Measurements from ENCODE around the gene RBM27. TPM values are rescaled to one million over a fixed set of nuclear protein-coding genes. Genes with fewer than 3 reads are reported as not detected.
"Not testable (repeated sequence)": the region's sequence is repeated elsewhere in the genome, so short reads cannot be mapped to it uniquely, and the experiment has no call there.

RBM27 gene
- total and polyA plus RNA-seq, 7 experiments from 2014 or later: 7.4 to 32.2 (median 22.2) TPM

DNA sequence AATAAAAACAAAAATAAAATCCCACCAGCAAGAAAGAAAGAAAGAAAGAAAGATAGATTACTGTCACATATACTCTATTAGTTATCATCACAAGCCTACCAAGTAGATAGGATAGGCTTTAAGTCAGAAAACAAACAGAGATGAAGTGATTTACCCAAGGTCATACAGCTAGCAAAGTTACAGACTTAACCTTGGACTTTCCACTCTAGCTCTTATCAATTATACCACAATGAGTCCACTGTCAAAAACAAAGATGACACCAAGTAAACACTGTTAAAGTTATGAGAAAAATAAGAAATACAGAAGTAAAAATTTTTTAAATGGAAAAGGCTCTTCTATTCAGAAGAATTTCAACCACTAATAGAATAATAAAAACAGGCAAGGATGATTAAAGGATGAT is 34.3 kb upstream of the RBM27 start:
- H3K36me3 Mint-ChIP-seq: peaks cover 9 to 51% (median 35%) of the 10 kb centered on the region in 5 donors
- H3K36me3 ChIP-seq (ENCODE audit: control insufficient read depth in 2 of 3, insufficient read depth in 3 of 3, low read length in 3 of 3): peaks cover 4 to 55% (median 14%) of the 10 kb centered on the region in 3 experiments
- no peak for ATAC-seq

GRCh38 chr5:146173049-146173448 is 30.4 kb upstream of the RBM27 start:
- H3K36me3 ChIP-seq (ENCODE audit: control insufficient read depth in 2 of 3, insufficient read depth in 3 of 3, low read length in 3 of 3): peaks cover 3 to 43% (median 5%) of the 10 kb centered on the region in 3 experiments
- H3K36me3 Mint-ChIP-seq: peaks cover 5 to 33% (median 24%) of the 10 kb centered on the region in 5 donors
- H3K27me3 ChIP-seq (ENCODE audit: control insufficient read depth in 2 of 2, insufficient read depth in 2 of 2, low read length in 2 of 2); H3K4me3 Mint-ChIP-seq; H3K27ac Mint-ChIP-seq; H3K27ac ChIP-seq (ENCODE audit: low read depth, low read length); H3K9me3 ChIP-seq (ENCODE audit: control insufficient read depth in 2 of 3, low read length in 3 of 3); POLR2A ChIA-PET; H3K9me3 Mint-ChIP-seq; H3K27me3 Mint-ChIP-seq; H3K4me1 ChIP-seq (ENCODE audit: control insufficient read depth in 2 of 2, insufficient read depth in 2 of 2, low read length in 2 of 2); DNase-seq; intact Hi-C loops (cut with micrococcal nuclease); ATAC-seq; CTCF ChIA-PET; H3K4me3 ChIP-seq (ENCODE audit: low read length): not testable (repeated sequence)
- peaks cover 9 to 14% (median 10%) of the 10 kb centered on the region in 7 donors for H3K4me1 Mint-ChIP-seq

More for the DNA sequence above, 34.3 kb upstream of the RBM27 start:
- Histone ChIP-seq H3K4me3 (ENCODE audit: low read length) (no peak overlapping the region), H3K27me3 (ENCODE audit: control insufficient read depth in 2 of 2, insufficient read depth in 2 of 2, low read length in 2 of 2) (no peaks in the 10 kb centered on the region), H3K27ac (ENCODE audit: low read depth, low read length) (no peak overlapping the region), H3K4me1 (ENCODE audit: control insufficient read depth in 2 of 2, insufficient read depth in 2 of 2, low read length in 2 of 2) (no peaks in the 10 kb centered on the region), H3K9me3 (ENCODE audit: control insufficient read depth in 2 of 3, low read length in 3 of 3) (no peaks in the 10 kb centered on the region)
- DNase-seq: no peak
- Mint-ChIP-seq H3K4me1 (peaks cover 6 to 24% (median 12%) of the 10 kb centered on the region in 7 donors), H3K27me3 (no peaks in the 10 kb centered on the region), H3K9me3 (no peaks in the 10 kb centered on the region), H3K27ac (no peak overlapping the region), H3K4me3 (no peak overlapping the region)
- POLR2A ChIA-PET: no interaction called here
- intact Hi-C loops (cut with micrococcal nuclease): loop anchor here in 1 of 2 donors (5.0 kb wide), 1 partner anchor 53 kb away; no protein-coding TSS in a partner anchor
- CTCF ChIA-PET: no interaction called here

GRCh38 chr5:146173597-146173996 is 29.8 kb upstream of the RBM27 start:
- H3K9me3 Mint-ChIP-seq: no peaks in the 10 kb centered on the region
- H3K9me3 ChIP-seq (ENCODE audit: control insufficient read depth in 2 of 3, low read length in 3 of 3): no peaks in the 10 kb centered on the region
- no peaks in the 10 kb centered on the region for H3K4me1 ChIP-seq (ENCODE audit: control insufficient read depth in 2 of 2, insufficient read depth in 2 of 2, low read length in 2 of 2)
- no peak overlapping the region for H3K27ac ChIP-seq (ENCODE audit: low read depth, low read length)
- no peaks in the 10 kb centered on the region for H3K27me3 Mint-ChIP-seq
- H3K4me3 ChIP-seq (ENCODE audit: low read length): no peak overlapping the region
- peak overlapping the region in 2 of 9 donors; percentile 28 to 50 for H3K27ac Mint-ChIP-seq
- H3K36me3 Mint-ChIP-seq: peaks cover 5 to 31% (median 24%) of the 10 kb centered on the region in 5 donors
- peaks cover 9 to 17% (median 12%) of the 10 kb centered on the region in 7 donors for H3K4me1 Mint-ChIP-seq
- no peak for ATAC-seq
- ChIA-PET CTCF (no interaction called here), POLR2A (interaction anchor here (1.1 to 1.4 kb wide), 2 partner anchors 9 to 29 kb away, joined by 3 to 5 read pairs; partner anchors contain the start of genes LARS1 and RBM27)
- DNase-seq: no peak
- H3K4me3 Mint-ChIP-seq: peak overlapping the region in 1 of 10 donors; percentile 76
- H3K36me3 ChIP-seq (ENCODE audit: control insufficient read depth in 2 of 3, insufficient read depth in 3 of 3, low read length in 3 of 3): peaks cover 3 to 39% (median 3%) of the 10 kb centered on the region in 3 experiments
- intact Hi-C loops (cut with micrococcal nuclease): no loop called here
- no peaks in the 10 kb centered on the region for H3K27me3 ChIP-seq (ENCODE audit: control insufficient read depth in 2 of 2, insufficient read depth in 2 of 2, low read length in 2 of 2)

GRCh38 chr5:146176805-146177204 is 26.6 kb upstream of the RBM27 start:
- peaks cover 3 to 4% of the 10 kb centered on the region in 2 donors for H3K4me1 ChIP-seq (ENCODE audit: control insufficient read depth in 2 of 2, insufficient read depth in 2 of 2, low read length in 2 of 2)
- intact Hi-C loops (cut with micrococcal nuclease): no loop called here
- H3K9me3 ChIP-seq (ENCODE audit: control insufficient read depth in 2 of 3, low read length in 3 of 3): no peaks in the 10 kb centered on the region
- DNase-seq (no peak), ATAC-seq (no peak)
- Mint-ChIP-seq H3K4me3 (no peak overlapping the region), H3K36me3 (peaks cover 0 to 24% (median 13%) of the 10 kb centered on the region in 5 donors), H3K27ac (no peak overlapping the region), H3K4me1 (peaks cover 12 to 37% (median 29%) of the 10 kb centered on the region in 7 donors), H3K27me3 (no peaks in the 10 kb centered on the region), H3K9me3 (no peaks in the 10 kb centered on the region)
- no peak overlapping the region for H3K4me3 ChIP-seq (ENCODE audit: low read length)
- H3K36me3 ChIP-seq (ENCODE audit: control insufficient read depth in 2 of 3, insufficient read depth in 3 of 3, low read length in 3 of 3): peaks cover under 1 to 15% (median 3%) of the 10 kb centered on the region in 3 experiments
- no peaks in the 10 kb centered on the region for H3K27me3 ChIP-seq (ENCODE audit: control insufficient read depth in 2 of 2, insufficient read depth in 2 of 2, low read length in 2 of 2)
- H3K27ac ChIP-seq (ENCODE audit: low read depth, low read length): no peak overlapping the region
- ChIA-PET POLR2A (no interaction called here), CTCF (no interaction called here)

DNA sequence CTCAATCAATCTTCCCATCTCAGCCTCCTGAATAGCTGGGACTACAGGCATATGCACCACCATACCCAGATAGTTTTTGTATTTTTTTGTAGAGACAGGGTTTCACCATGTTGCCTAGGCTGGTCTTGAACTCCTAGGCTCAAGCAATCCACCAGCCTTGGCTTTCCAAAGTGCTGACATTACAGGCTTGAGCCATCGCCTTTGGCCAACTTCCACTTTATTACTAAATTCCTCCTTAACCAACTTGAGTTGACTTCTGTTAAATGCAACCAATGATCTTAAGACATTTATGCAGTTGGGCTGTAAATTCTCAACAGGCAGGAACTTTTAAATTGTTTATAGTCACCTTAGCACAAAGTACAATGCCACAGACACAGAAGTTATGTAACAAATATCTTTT is 23.7 kb upstream of the RBM27 start:
- no peaks in the 10 kb centered on the region for H3K27me3 Mint-ChIP-seq
- no peaks in the 10 kb centered on the region for H3K9me3 Mint-ChIP-seq
- no peak for DNase-seq
- no peak overlapping the region for H3K4me3 ChIP-seq (ENCODE audit: low read length)
- peak overlapping the region in 1 of 9 donors; percentile 52 for H3K27ac Mint-ChIP-seq
- peak overlapping the region in 7 of 10 donors; percentile 16 to 90 (median 29) for H3K4me3 Mint-ChIP-seq
- ChIA-PET CTCF (no interaction called here), POLR2A (interaction anchor here (0.6 kb wide), 1 partner anchor 25 kb away, joined by 4 read pairs; no protein-coding TSS in a partner anchor)
- H3K9me3 ChIP-seq (ENCODE audit: control insufficient read depth in 2 of 3, low read length in 3 of 3): no peaks in the 10 kb centered on the region
- peaks cover 12 to 42% (median 31%) of the 10 kb centered on the region in 7 donors for H3K4me1 Mint-ChIP-seq
- no peak overlapping the region for H3K27ac ChIP-seq (ENCODE audit: low read depth, low read length)
- peaks cover 0 to 9% (median 3%) of the 10 kb centered on the region in 3 experiments for H3K36me3 ChIP-seq (ENCODE audit: control insufficient read depth in 2 of 3, insufficient read depth in 3 of 3, low read length in 3 of 3)
- H3K27me3 ChIP-seq (ENCODE audit: control insufficient read depth in 2 of 2, insufficient read depth in 2 of 2, low read length in 2 of 2): no peaks in the 10 kb centered on the region
- intact Hi-C loops (cut with micrococcal nuclease): loop anchor here in 1 of 2 donors (5.0 kb wide), 1 partner anchor 1987 kb away; no protein-coding TSS in a partner anchor
- H3K4me1 ChIP-seq (ENCODE audit: control insufficient read depth in 2 of 2, insufficient read depth in 2 of 2, low read length in 2 of 2): peaks cover 3 to 4% of the 10 kb centered on the region in 2 donors
- peaks cover 0 to 20% (median 5%) of the 10 kb centered on the region in 5 donors for H3K36me3 Mint-ChIP-seq
- ATAC-seq: no peak

DNA sequence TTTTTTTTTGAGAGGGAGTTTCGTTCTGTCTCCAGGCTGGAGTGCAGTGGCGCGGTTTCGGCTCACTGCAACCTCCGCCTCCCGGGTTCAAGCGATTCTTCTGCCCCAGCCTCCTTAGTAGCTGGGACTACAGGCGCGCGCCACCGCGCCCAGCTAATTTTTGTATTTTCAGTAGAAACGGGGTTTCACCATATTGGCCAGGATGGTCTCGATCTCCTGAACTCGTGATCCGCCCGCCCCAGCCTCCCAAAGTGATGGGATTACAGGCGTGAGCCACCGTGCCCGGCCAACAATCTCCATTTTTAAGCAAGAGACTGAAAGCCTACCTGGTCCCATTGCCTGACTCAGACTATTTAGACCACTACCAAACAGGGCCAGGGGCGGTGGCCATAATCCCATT is 20.0 kb upstream of the RBM27 start:
- peak overlapping the region; percentile 76 for H3K27ac ChIP-seq (ENCODE audit: low read depth, low read length)
- peaks cover 12 to 37% (median 28%) of the 10 kb centered on the region in 7 donors for H3K4me1 Mint-ChIP-seq
- H3K36me3 Mint-ChIP-seq: peaks cover 0 to 15% (median 0%) of the 10 kb centered on the region in 5 donors
- not testable (repeated sequence) for H3K4me1 ChIP-seq (ENCODE audit: control insufficient read depth in 2 of 2, insufficient read depth in 2 of 2, low read length in 2 of 2); H3K9me3 Mint-ChIP-seq; H3K27me3 Mint-ChIP-seq; DNase-seq; ATAC-seq; H3K36me3 ChIP-seq (ENCODE audit: control insufficient read depth in 2 of 3, insufficient read depth in 3 of 3, low read length in 3 of 3); H3K9me3 ChIP-seq (ENCODE audit: control insufficient read depth in 2 of 3, low read length in 3 of 3); H3K27me3 ChIP-seq (ENCODE audit: control insufficient read depth in 2 of 2, insufficient read depth in 2 of 2, low read length in 2 of 2)
- peak overlapping the region; percentile 69 for H3K4me3 ChIP-seq (ENCODE audit: low read length)
- POLR2A ChIA-PET: interaction anchor here (0.8 to 1.4 kb wide), 4 partner anchors 9 to 21 kb away, joined by 3 to 16 read pairs (median 6); partner anchors contain the start of gene RBM27
- intact Hi-C loops (cut with micrococcal nuclease): loop anchor here (2.0 to 5.0 kb wide), 2 partner anchors 1991 to 1993 kb away; no protein-coding TSS in a partner anchor
- CTCF ChIA-PET: interaction anchor here (0.7 kb wide), 1 partner anchor 21 kb away, joined by 3 read pairs; no protein-coding TSS in a partner anchor
- H3K27ac Mint-ChIP-seq: peak overlapping the region in 7 of 9 donors; percentile 85 to 99 (median 92)
- peak overlapping the region; percentile 90 to 100 (median 96) for H3K4me3 Mint-ChIP-seq

All from naive thymus-derived CD4-positive, alpha-beta T cell (primary cell).